ENCODE measurements around the gene CTIF. TPM values are rescaled to one million over a fixed set of nuclear protein-coding genes. Genes with fewer than 3 reads are reported as not detected.
"Not testable (repeated sequence)": the region's sequence is repeated elsewhere in the genome, so short reads cannot be mapped to it uniquely, and the experiment has no call there.

Gene CTIF
- total RNA-seq (1 to 10 TPM; 6.1 to 7.3 TPM), total RNA-seq (4.7 to 8.7 reads per million in 2 donors)

GRCh38 chr18:48538531-48539405, at the start of gene CTIF:
TSS of gene CTIF (plus strand) at chr18:48539031. CDS start at chr18:48619566, 80,535 bp downstream.
- peak within 1 kb of the TSS; percentile 53 for H3K27ac Mint-ChIP-seq

GRCh38 chr18:48490641-48491293, 48.1 kb upstream of the CTIF start:
- no peak for ATAC-seq
- DNase-seq: no peak
- peaks cover 6% of the 10 kb centered on the region for H3K4me1 Mint-ChIP-seq
- peaks cover 2% of the 10 kb centered on the region for H3K36me3 Mint-ChIP-seq (ENCODE audit: low read depth)
- H3K27ac Mint-ChIP-seq: no peak overlapping the region
- no peak overlapping the region for H3K4me3 Mint-ChIP-seq
- no peaks in the 10 kb centered on the region for H3K9me3 ChIP-seq (ENCODE audit: control insufficient read depth, low read length, poor library complexity, severe bottlenecking)
- H3K27me3 Mint-ChIP-seq: peaks cover 69% of the 10 kb centered on the region

More at GRCh38 chr18:48538531-48539405, at the start of gene CTIF:
- ATAC-seq (peak; percentile 77), DNase-seq (peak; percentile 24 to 43 (median 38))
- Mint-ChIP-seq H3K4me3 (peak within 1 kb of the TSS; percentile 93), H3K4me1 (peaks cover 9% of the 10 kb centered on the region), H3K27me3 (peaks cover 17% of the 10 kb centered on the region), H3K36me3 (ENCODE audit: low read depth) (no peaks in the 10 kb centered on the region)
- no peaks in the 10 kb centered on the region for H3K9me3 ChIP-seq (ENCODE audit: control insufficient read depth, low read length, poor library complexity, severe bottlenecking)

GRCh38 chr18:48492880-48493279, 46.0 kb upstream of the CTIF start:
- ATAC-seq (no peak), DNase-seq (no peak)
- peaks cover 68% of the 10 kb centered on the region for H3K27me3 Mint-ChIP-seq
- no peak overlapping the region for H3K27ac Mint-ChIP-seq
- H3K36me3 Mint-ChIP-seq (ENCODE audit: low read depth): peaks cover 2% of the 10 kb centered on the region
- H3K4me1 Mint-ChIP-seq: peaks cover 6% of the 10 kb centered on the region
- no peak overlapping the region for H3K4me3 Mint-ChIP-seq
- H3K9me3 ChIP-seq (ENCODE audit: control insufficient read depth, low read length, poor library complexity, severe bottlenecking): peaks cover 6% of the 10 kb centered on the region

GRCh38 chr18:48493434-48494230, 45.2 kb upstream of the CTIF start:
- ATAC-seq (no peak), DNase-seq (no peak)
- H3K9me3 ChIP-seq (ENCODE audit: control insufficient read depth, low read length, poor library complexity, severe bottlenecking): peaks cover 8% of the 10 kb centered on the region
- no peak overlapping the region for H3K27ac Mint-ChIP-seq
- H3K4me1 Mint-ChIP-seq: peaks cover 6% of the 10 kb centered on the region
- no peak overlapping the region for H3K4me3 Mint-ChIP-seq
- peaks cover 60% of the 10 kb centered on the region for H3K27me3 Mint-ChIP-seq
- peaks cover 2% of the 10 kb centered on the region for H3K36me3 Mint-ChIP-seq (ENCODE audit: low read depth)

- peaks cover 18% of the 10 kb centered on the region for H3K27me3 Mint-ChIP-seq
- H3K9me3 ChIP-seq (ENCODE audit: control insufficient read depth, low read length, poor library complexity, severe bottlenecking): peaks cover 8% of the 10 kb centered on the region
- H3K4me3 Mint-ChIP-seq: no peak overlapping the region
- no peak for DNase-seq
- peaks cover 6% of the 10 kb centered on the region for H3K4me1 Mint-ChIP-seq
- ATAC-seq: no peak
- no peaks in the 10 kb centered on the region for H3K36me3 Mint-ChIP-seq (ENCODE audit: low read depth)
- no peak overlapping the region for H3K27ac Mint-ChIP-seq
Measured at GRCh38 chr18:48497863-48498262, 41.0 kb upstream of the CTIF start.

GRCh38 chr18:48500517-48500916, 38.3 kb upstream of the CTIF start:
- H3K27me3 Mint-ChIP-seq: no peaks in the 10 kb centered on the region
- no peak for ATAC-seq

GRCh38 chr18:48502906-48503305, 35.9 kb upstream of the CTIF start:
- Mint-ChIP-seq H3K27me3 (no peaks in the 10 kb centered on the region), H3K27ac (no peak overlapping the region), H3K4me3 (no peak overlapping the region), H3K36me3 (ENCODE audit: low read depth) (no peaks in the 10 kb centered on the region), H3K4me1 (no peaks in the 10 kb centered on the region)
- DNase-seq (no peak), ATAC-seq (no peak)
- H3K9me3 ChIP-seq (ENCODE audit: control insufficient read depth, low read length, poor library complexity, severe bottlenecking): peaks cover 9% of the 10 kb centered on the region

More at GRCh38 chr18:48500517-48500916, 38.3 kb upstream of the CTIF start:
- Mint-ChIP-seq H3K27ac (no peak overlapping the region), H3K4me3 (no peak overlapping the region), H3K4me1 (no peaks in the 10 kb centered on the region), H3K36me3 (ENCODE audit: low read depth) (no peaks in the 10 kb centered on the region)
- H3K9me3 ChIP-seq (ENCODE audit: control insufficient read depth, low read length, poor library complexity, severe bottlenecking): peaks cover 15% of the 10 kb centered on the region
- DNase-seq: no peak

GRCh38 chr18:48504819-48505218, 34.0 kb upstream of the CTIF start:
- H3K9me3 ChIP-seq (ENCODE audit: control insufficient read depth, low read length, poor library complexity, severe bottlenecking): peaks cover 6% of the 10 kb centered on the region
- Mint-ChIP-seq H3K27ac (no peak overlapping the region), H3K4me3 (no peak overlapping the region), H3K27me3 (no peaks in the 10 kb centered on the region), H3K4me1 (no peaks in the 10 kb centered on the region), H3K36me3 (ENCODE audit: low read depth) (no peaks in the 10 kb centered on the region)
- DNase-seq: no peak
- ATAC-seq: no peak

- not testable (repeated sequence) for H3K27me3 Mint-ChIP-seq
Measured at GRCh38 chr18:48506983-48507568, 31.8 kb upstream of the CTIF start.

GRCh38 chr18:48512498-48512897, 26.3 kb upstream of the CTIF start:
- not testable (repeated sequence) for H3K4me3 Mint-ChIP-seq; H3K36me3 Mint-ChIP-seq (ENCODE audit: low read depth); H3K4me1 Mint-ChIP-seq; ATAC-seq; DNase-seq; H3K27ac Mint-ChIP-seq; H3K9me3 ChIP-seq (ENCODE audit: control insufficient read depth, low read length, poor library complexity, severe bottlenecking)
- H3K27me3 Mint-ChIP-seq: peaks cover 36% of the 10 kb centered on the region

More at GRCh38 chr18:48506983-48507568, 31.8 kb upstream of the CTIF start:
- H3K36me3 Mint-ChIP-seq (ENCODE audit: low read depth); ATAC-seq; H3K4me1 Mint-ChIP-seq; H3K4me3 Mint-ChIP-seq; H3K9me3 ChIP-seq (ENCODE audit: control insufficient read depth, low read length, poor library complexity, severe bottlenecking); DNase-seq; H3K27ac Mint-ChIP-seq: not testable (repeated sequence)

- no peaks in the 10 kb centered on the region for H3K9me3 ChIP-seq (ENCODE audit: control insufficient read depth, low read length, poor library complexity, severe bottlenecking)
- H3K36me3 Mint-ChIP-seq (ENCODE audit: low read depth): peaks cover 2% of the 10 kb centered on the region
- H3K27me3 Mint-ChIP-seq: peaks cover 55% of the 10 kb centered on the region
- ATAC-seq: no peak
- no peak for DNase-seq
- H3K4me1 Mint-ChIP-seq: no peaks in the 10 kb centered on the region
- no peak overlapping the region for H3K27ac Mint-ChIP-seq
- no peak overlapping the region for H3K4me3 Mint-ChIP-seq
Measured at GRCh38 chr18:48514786-48515185, 24.0 kb upstream of the CTIF start.

- H3K9me3 ChIP-seq (ENCODE audit: control insufficient read depth, low read length, poor library complexity, severe bottlenecking): no peaks in the 10 kb centered on the region
- peaks cover 2% of the 10 kb centered on the region for H3K36me3 Mint-ChIP-seq (ENCODE audit: low read depth)
- peaks cover 78% of the 10 kb centered on the region for H3K27me3 Mint-ChIP-seq
- DNase-seq (no peak), ATAC-seq (no peak)
- no peak overlapping the region for H3K27ac Mint-ChIP-seq
- H3K4me1 Mint-ChIP-seq: no peaks in the 10 kb centered on the region
- no peak overlapping the region for H3K4me3 Mint-ChIP-seq
Measured at GRCh38 chr18:48517048-48517447, 21.8 kb upstream of the CTIF start.

Data from T-helper 17 cell (primary cell).